ENCODE data around the gene DGKI. TPM values are rescaled to one million over a fixed set of nuclear protein-coding genes. Genes with fewer than 3 reads are reported as not detected.

DGKI gene
- total RNA-seq, 1 experiment from 2014 or later, result 0.15 TPM

DNA sequence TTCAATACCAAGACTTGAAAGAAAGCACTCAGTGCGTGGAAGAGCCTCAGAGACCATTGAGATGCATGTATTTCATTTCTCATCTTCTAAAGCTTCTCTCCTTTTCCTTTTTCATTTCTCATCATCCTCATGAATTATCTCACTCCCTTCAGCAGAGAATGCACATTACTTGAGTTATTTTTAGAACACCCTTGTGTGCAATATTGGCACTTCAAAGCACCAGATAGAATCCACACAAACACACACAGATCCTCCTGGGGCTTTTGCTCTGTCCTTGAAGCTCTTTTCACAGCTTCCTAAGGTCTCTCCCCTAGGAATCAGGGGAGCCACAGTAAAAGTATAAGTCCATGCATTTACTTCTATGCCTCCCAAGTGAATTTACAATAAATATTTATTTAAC is 18.3 kb downstream of the DGKI start:
- Histone ChIP-seq H4K20me1 (ENCODE audit: insufficient read depth) (no peaks in the 10 kb centered on the region), H3K36me3 (ENCODE audit: control insufficient read depth in 1 of 2, insufficient read depth in 2 of 2, low read length in 2 of 2) (no peaks in the 10 kb centered on the region), H3K4me2 (ENCODE audit: low read length) (no peak overlapping the region), H3K9me2 (ENCODE audit: insufficient read depth) (no peaks in the 10 kb centered on the region), H3K9ac (ENCODE audit: low read length) (no peak overlapping the region), H3K27me3 (ENCODE audit: insufficient read depth, low read length) (peaks cover 11% of the 10 kb centered on the region), H3K4me3 (replicated peaks in 1 of 2; ENCODE audit: low read depth in 1 of 2, low read length in 2 of 2) (no peak overlapping the region), H3K4me1 (ENCODE audit: control insufficient read depth in 1 of 2, insufficient read depth in 2 of 2, low read length in 2 of 2) (no peaks in the 10 kb centered on the region), H3K79me2 (ENCODE audit: insufficient read depth, low read length) (no peaks in the 10 kb centered on the region), H3K27ac (ENCODE audit: low read depth, low read length) (no peak overlapping the region), H2AFZ (ENCODE audit: low read depth, low read length, poor library complexity, severe bottlenecking) (no peak overlapping the region), H3K9me3 (ENCODE audit: control insufficient read depth in 1 of 2, insufficient read depth in 1 of 2, low read depth in 1 of 2, low read length in 2 of 2) (no peaks in the 10 kb centered on the region)
- ATAC-seq (no peak), DNase-seq (ENCODE audit: low read depth, low spot score) (no peak)
- POLR2A ChIA-PET, result no interaction called here
- TF ChIP-seq POLR2AphosphoS5 (IDR thresholded peaks at IDR 0.05; ENCODE audit: low read depth, low read length), result no peak
- RAD21 ChIA-PET (ENCODE audit: low non-redundant PET in 1 of 2, low total read pairs in 2 of 2, uncharacterized antibody in 2 of 2, unreplicated experiment in 2 of 2), result no interaction called here
- BruUV-seq (replicated peaks), result no TSS peak
- CTCF ChIA-PET, result no interaction called here
- intact Hi-C loops (cut with micrococcal nuclease), result no loop called here

DNA sequence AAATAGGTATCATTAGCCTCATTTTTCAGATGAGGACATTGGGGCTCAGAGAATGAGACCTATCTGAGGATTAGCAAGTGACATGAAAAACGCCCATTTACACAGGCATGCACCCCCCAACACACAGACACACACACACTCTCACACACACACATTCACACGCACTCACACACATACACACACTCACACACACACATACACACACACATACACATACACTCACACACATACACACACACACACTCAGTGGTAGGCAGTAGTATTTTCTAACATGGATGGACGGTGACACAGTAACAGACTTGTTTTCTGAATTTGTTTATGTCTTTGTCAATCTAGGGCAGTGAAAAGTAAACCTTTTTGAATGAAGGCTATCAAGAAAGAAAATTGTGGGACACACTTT is 21.3 kb downstream of the DGKI start:
- H3K36me3 ChIP-seq (ENCODE audit: control insufficient read depth in 1 of 2, insufficient read depth in 2 of 2, low read length in 2 of 2), result no peaks in the 10 kb centered on the region
- ChIA-PET POLR2A (no interaction called here), RAD21 (ENCODE audit: low non-redundant PET in 1 of 2, low total read pairs in 2 of 2, uncharacterized antibody in 2 of 2, unreplicated experiment in 2 of 2) (no interaction called here), CTCF (no interaction called here)
- no peak for DNase-seq (ENCODE audit: low read depth, low spot score)
- TF ChIP-seq SP1 (IDR thresholded peaks at IDR 0.05; ENCODE audit: low read depth) (no peak), POLR2AphosphoS5 (IDR thresholded peaks at IDR 0.05; ENCODE audit: low read depth, low read length) (no peak), JUND (IDR thresholded peaks at IDR 0.05) (no peak), EZH2 (IDR thresholded peaks at IDR 0.05) (no peak), YY1 (IDR thresholded peaks at IDR 0.05; ENCODE audit: extremely low read depth, insufficient replicate concordance, low read depth, low read length) (no peak), CBX3 (IDR thresholded peaks at IDR 0.05; ENCODE audit: low read depth) (no peak), TCF7L2 (IDR thresholded peaks at IDR 0.05; ENCODE audit: borderline replicate concordance, extremely low read depth, insufficient read depth, insufficient read length) (no peak), ZFX (IDR thresholded peaks at IDR 0.05) (no peak), POLR2A (IDR thresholded peaks at IDR 0.05; ENCODE audit: borderline replicate concordance, extremely low read depth, insufficient read depth, insufficient read length) (no peak), CEBPB (IDR thresholded peaks at IDR 0.05; ENCODE audit: low read depth) (no peak), SIN3A (IDR thresholded peaks at IDR 0.05; ENCODE audit: low read depth) (no peak), EGR1 (IDR thresholded peaks at IDR 0.05; ENCODE audit: low read depth) (no peak)
- TF ChIP-seq, protein P1, sequence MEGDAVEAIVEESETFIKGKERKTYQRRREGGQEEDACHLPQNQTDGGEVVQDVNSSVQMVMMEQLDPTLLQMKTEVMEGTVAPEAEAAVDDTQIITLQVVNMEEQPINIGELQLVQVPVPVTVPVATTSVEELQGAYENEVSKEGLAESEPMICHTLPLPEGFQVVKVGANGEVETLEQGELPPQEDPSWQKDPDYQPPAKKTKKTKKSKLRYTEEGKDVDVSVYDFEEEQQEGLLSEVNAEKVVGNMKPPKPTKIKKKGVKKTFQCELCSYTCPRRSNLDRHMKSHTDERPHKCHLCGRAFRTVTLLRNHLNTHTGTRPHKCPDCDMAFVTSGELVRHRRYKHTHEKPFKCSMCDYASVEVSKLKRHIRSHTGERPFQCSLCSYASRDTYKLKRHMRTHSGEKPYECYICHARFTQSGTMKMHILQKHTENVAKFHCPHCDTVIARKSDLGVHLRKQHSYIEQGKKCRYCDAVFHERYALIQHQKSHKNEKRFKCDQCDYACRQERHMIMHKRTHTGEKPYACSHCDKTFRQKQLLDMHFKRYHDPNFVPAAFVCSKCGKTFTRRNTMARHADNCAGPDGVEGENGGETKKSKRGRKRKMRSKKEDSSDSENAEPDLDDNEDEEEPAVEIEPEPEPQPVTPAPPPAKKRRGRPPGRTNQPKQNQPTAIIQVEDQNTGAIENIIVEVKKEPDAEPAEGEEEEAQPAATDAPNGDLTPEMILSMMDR (IDR thresholded peaks at IDR 0.05 in 2 of 3, conservative IDR thresholded peaks at IDR 0.05 in 1 of 3; ENCODE audit: borderline replicate concordance in 1 of 3, insufficient read depth in 1 of 3, low read depth in 2 of 3, low read length in 2 of 3), result no peak
- TF ChIP-seq, protein P2, sequence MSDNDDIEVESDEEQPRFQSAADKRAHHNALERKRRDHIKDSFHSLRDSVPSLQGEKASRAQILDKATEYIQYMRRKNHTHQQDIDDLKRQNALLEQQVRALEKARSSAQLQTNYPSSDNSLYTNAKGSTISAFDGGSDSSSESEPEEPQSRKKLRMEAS (IDR thresholded peaks at IDR 0.05), result no peak
- TF ChIP-seq, protein P3, sequence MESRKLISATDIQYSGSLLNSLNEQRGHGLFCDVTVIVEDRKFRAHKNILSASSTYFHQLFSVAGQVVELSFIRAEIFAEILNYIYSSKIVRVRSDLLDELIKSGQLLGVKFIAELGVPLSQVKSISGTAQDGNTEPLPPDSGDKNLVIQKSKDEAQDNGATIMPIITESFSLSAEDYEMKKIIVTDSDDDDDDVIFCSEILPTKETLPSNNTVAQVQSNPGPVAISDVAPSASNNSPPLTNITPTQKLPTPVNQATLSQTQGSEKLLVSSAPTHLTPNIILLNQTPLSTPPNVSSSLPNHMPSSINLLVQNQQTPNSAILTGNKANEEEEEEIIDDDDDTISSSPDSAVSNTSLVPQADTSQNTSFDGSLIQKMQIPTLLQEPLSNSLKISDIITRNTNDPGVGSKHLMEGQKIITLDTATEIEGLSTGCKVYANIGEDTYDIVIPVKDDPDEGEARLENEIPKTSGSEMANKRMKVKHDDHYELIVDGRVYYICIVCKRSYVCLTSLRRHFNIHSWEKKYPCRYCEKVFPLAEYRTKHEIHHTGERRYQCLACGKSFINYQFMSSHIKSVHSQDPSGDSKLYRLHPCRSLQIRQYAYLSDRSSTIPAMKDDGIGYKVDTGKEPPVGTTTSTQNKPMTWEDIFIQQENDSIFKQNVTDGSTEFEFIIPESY (IDR thresholded peaks at IDR 0.05; ENCODE audit: extremely low read depth, insufficient replicate concordance, low read length), result no peak
- peaks cover 11% of the 10 kb centered on the region for H3K27me3 ChIP-seq (ENCODE audit: insufficient read depth, low read length)
- H3K9ac ChIP-seq (ENCODE audit: low read length), result no peak overlapping the region
- no peak overlapping the region for H3K4me3 ChIP-seq (replicated peaks in 1 of 2; ENCODE audit: low read depth in 1 of 2, low read length in 2 of 2)
- H3K27ac ChIP-seq (ENCODE audit: low read depth, low read length), result no peak overlapping the region
- no peak overlapping the region for H2AFZ ChIP-seq (ENCODE audit: low read depth, low read length, poor library complexity, severe bottlenecking)
- no peak overlapping the region for H3K4me2 ChIP-seq (ENCODE audit: low read length)
- no peaks in the 10 kb centered on the region for H3K9me3 ChIP-seq (ENCODE audit: control insufficient read depth in 1 of 2, insufficient read depth in 1 of 2, low read depth in 1 of 2, low read length in 2 of 2)
- ATAC-seq, result no peak
- no TSS peak for BruUV-seq (replicated peaks)
- no peaks in the 10 kb centered on the region for H3K9me2 ChIP-seq (ENCODE audit: insufficient read depth)
- no peaks in the 10 kb centered on the region for H4K20me1 ChIP-seq (ENCODE audit: insufficient read depth)
- no peaks in the 10 kb centered on the region for H3K79me2 ChIP-seq (ENCODE audit: insufficient read depth, low read length)
- intact Hi-C loops (cut with micrococcal nuclease), result no loop called here
- no peaks in the 10 kb centered on the region for H3K4me1 ChIP-seq (ENCODE audit: control insufficient read depth in 1 of 2, insufficient read depth in 2 of 2, low read length in 2 of 2)

Measured in HCT116 (cell line).